GM19035 (cell line): ENCODE measurements around the gene PTPN18.
"Not testable (repeated sequence)": the region's sequence is repeated elsewhere in the genome, so short reads cannot be mapped to it uniquely, and the experiment has no call there.

ENCODE experiments used
- ATAC-seq: cut with Tn5 transposase; IDR thresholded peaks from one replicate; pipeline ENCODE4 v1.9.1; 2021; ENCODE audit not compliant: unreplicated experiment

The PTPN18 gene

DNA sequence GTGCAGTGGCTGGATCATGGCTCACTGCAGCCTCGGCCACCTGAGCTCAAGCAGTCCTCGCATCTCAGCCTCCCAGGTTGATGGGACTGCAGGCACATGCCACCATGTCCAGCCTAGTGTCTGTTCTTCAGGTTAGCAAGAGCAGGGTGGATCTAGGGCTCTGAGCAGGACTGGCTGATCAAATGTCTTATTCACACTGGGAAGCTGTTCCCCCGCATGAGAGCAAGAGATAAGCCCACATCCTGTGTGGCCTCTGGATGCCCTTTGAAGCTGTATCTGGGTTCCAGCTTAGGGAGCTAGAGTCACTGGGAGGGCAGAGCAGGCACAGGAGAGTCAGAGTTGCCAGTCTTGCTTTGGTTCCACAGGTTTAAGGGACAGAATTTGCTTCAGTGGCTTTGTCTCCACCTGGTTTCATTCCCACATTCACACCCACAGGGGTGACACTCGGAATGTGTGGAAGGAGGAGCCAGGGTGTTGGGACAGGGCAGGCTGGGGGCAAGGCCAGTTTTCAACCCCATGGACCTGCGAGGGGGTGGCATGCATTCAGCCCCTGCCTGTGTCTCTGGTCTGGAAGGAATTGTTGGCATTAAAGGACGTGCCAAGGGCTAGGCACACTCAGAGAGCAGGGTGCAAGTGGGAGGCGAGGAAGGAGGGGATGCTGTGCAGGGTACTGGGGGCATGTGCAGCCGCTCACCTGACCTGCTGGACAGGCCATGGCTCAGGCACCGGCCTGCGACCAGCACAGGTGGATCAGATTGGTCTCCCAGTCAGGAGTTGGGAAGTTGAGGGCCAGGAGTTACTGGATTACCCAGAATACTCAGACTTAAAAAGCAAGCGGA, 24.5 kb downstream of the PTPN18 start:
- ATAC-seq = no peak

DNA sequence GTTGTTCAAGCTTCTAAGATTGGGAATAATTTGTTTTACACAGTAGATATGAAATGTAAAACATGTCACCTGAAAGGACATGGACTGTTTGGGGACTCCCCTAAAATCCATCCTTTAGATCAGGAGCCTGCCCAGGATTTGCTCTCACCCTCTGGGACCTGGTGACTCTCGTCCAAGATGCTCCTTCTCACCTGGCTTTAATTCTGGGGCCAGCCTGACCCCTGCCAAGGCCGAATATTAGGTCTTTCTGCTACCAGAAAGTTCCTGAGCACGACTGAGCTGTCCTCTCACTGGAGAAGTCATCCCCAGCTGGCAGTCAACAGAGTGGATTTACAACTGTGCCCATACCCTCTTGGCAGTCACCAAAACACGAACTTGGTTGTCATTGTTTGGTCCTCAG, 25.3 kb downstream of the PTPN18 start:
- ATAC-seq = no peak

DNA sequence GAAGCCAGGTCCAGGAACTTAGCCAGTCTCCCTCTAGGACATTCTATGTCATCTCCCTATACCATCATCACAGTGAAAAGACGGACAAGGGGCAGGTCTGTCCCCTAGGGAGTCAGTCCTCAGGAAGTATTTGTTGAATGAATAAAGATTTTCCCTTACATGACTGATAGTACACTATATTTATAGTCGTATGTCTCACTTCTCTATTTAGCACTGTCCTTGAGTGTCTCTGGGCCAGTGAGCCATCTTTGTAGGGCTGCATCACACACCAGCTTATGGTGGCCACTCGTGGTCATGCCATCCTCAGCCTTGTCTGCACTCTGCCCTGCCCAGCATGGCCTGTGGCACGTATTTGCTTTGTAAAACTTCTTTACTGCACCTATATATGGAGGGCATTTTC, 25.8 kb downstream of the PTPN18 start:
- ATAC-seq = no peak

DNA sequence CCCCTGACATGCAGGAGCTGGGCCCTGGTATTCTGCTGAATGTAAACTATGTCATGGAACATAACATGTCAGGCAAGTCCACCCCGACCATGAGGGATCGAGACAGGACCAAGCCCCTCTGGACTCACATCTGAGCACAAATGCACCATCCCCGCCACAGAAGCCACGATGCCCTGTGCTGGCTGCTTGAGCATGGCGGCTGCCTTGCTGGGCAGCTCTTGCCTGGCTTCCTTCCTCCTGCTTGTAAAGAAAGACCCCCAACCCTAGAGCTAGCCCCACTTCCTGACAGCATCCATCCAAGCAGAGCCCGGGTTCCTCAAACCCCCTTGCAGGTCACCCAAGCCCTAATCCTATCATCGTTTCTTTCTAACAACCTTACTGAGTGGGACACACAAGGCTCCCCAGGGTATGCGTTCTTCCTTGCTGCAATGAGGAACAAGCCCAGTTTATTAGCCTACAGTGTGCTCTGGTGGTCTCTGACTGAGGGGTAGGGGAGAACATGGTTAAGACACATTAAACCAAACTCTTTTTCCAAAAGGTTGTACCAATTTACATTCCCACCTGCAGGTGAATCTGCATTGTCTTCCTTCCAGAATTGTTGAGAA, 26.6 kb downstream of the PTPN18 start:
- ATAC-seq = no peak

DNA sequence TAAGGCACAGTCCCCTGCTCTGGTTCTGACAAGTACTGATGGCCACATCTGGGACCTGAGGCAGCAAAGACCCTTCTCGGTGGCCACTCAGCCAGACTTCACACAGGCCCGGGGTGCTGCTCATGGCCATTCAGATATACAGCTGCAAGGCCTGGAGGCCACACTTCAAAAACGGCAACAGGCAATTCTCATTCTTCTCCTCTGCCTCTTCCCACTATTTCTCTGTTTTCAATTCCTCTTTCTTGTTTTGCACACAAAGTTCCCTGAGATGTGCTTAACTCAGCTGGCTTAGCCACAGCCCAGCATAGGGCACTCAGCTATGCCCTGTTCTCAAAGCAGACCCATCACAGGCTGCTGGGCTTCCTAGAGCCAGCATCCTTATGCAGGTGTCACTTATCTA, 29.9 kb downstream of the PTPN18 start:
- ATAC-seq = no peak

DNA sequence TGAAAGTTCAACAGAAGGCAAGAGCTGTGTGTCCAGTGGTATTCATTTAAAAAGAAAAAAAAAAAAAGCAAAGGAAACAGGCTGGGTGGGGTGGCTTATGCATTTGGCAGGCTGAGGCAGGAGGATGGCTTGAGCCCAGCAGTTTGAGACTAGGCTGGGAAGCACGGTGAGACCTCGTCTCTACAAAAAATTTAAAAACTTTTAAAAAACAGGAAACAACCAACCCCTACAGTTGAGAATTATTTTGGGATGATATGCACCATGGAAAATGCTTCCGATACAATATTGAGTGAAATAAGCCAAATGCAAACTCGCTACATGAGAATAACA, 31.2 kb downstream of the PTPN18 start:
- ATAC-seq = no peak

DNA sequence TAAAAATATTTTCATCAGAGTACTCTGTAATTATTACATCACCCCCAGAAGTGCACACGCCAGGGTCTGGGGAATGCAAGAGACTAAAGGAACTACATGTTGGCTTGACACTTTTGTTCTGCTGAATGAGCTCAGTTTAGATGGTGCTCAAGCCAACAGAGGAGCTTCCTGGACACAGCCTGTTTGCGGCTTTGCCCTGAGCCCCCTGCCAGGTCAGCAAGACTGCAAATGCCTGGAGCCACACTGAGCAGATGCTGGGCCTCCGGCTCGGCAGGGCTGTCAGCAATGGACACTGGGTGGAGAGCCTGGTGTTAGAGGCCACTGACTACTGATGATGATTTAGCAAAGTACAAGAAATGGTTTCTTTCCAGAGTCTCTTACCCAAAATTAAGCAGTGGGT, 31.9 kb downstream of the PTPN18 start:
- no peak for ATAC-seq

DNA sequence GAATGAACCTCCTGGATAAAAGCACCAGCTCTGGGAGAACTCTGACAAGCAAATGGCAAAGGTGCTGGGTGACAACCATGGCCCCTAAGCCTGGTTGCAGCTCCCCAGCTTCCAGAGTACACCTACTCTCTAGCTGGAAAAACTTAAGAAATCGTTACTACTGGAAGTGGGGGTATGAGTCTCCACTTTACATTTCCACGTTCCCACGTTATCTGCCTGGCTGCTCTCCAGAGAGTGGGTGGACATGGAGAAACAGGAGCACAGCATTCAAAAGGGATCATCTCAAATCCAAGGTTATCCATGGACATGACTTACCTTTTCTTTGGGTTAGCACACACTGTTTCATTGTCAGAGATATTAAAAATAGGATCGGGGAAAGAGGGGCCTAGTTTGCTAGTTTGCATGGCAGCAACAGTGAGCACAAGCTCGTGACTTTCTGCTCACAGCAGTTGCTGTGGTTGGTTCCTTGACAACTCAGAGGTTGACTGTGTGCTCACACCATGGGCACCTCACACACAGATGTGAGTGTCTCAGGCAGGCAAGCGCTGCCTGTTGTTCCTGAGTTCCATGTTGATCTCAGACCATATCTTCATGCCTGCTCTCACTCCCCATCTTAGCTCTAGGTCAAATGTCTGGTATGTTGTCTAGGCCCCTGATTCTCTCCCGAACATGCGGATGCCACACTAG, 32.5 kb downstream of the PTPN18 start:
- no peak for ATAC-seq

DNA sequence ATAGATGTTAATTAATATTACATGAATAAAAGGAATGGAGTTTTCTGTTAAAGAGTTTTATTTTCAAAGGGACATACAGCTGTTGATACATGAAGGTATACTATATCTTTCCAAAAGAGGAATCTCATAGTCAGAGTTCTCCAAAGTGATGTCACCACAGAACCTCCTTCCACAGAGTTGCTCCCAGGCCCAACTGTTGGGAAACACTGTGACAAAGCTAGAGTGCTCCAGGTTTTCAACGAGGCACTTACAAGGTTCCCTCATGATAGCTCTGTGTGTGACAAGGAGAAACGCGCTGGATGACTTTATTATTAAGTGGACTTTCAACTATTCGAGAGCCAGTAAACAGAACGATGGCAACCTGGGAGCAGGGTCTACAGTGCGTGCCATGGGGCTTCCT, 33.5 kb downstream of the PTPN18 start:
- ATAC-seq = no peak

DNA sequence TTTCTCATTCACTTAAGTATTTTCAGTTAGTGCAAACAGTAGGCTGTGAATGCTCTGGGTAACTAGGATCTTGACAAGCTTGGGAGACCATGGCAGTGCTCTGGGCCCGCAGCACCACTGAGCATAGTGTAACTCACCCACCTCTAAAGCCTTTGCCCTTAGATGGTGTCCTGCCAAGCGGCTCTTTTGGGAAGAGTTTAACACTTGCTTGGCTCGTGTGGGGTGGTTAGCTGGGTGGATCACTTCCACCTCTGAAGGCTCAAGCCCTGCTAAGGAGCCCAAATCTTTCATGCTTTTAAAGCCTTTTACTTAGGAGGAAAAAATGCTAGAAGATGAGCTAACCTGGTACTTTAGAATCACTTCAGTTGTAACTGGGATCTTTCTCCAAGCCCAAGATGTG, 33.9 kb downstream of the PTPN18 start:
- no peak for ATAC-seq

DNA sequence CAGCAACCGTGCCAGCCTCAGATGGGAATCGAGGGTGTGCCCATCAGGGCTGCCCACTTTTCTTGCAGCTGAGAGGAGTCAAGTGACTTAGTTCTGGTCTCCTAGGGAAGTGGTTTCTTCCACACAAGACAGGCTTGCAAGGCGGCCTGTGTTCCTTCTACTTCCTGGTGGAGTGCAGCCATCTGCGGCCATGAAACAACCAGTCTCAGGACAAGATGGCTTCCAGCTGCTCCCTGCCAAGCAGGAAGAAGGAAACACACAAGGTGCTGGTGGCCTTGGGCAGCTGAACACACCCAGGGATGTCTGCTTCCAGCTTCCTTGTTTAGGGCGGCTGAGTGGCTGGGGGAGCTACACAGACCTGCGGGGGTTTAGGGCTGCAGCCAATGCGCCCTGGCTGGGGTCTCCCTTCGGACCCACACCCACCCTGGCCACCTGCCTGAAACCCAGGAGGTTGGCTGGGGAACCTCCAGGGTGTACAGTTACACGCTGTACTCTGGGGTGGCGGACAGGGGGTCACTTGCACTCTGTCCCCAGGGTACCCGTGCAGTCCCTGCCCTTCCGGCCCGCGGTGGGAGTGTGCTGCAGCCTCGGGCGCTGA, 34.7 kb downstream of the PTPN18 start:
- peak; percentile 36 for ATAC-seq

DNA sequence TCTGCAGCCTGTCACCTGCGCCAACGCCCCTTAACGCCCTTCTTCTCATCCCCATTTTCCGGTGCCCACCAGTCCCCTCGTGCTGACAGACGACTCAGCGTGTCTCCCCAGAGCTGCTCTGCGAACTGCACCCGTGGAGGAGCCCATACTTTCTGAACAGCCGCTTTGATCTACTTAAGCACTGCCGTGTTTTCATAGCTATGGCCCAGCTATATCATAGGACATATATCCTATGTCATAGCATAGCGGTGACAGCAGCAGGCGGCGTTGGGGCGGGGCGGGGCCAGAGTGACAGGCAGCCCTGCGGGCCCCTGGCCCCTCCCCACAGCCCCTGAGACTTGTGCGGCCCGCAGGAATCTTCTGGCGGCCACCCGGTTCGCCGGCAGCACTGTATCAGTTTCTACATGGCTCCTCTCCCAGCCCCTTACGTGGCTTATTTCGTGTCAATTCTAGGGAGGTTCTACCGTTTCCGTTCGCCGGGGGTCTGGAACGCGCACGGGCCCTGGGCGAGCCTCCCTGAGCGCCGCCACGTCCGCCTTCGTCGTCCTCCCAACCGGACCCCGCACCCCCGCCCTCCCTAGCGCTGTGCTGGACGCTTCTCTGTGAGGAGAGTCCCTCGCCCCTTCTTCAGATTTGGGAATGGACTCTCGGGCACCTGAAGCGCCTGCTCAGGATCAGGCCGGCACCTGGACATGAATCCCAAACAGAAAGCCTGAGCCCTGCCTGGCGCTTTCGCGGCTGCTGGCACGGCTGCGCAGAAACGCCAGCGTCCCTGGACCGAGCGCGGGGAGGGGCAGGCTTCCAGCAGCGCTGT, 35.4 kb downstream of the PTPN18 start:
- peak; percentile 93 for ATAC-seq

DNA sequence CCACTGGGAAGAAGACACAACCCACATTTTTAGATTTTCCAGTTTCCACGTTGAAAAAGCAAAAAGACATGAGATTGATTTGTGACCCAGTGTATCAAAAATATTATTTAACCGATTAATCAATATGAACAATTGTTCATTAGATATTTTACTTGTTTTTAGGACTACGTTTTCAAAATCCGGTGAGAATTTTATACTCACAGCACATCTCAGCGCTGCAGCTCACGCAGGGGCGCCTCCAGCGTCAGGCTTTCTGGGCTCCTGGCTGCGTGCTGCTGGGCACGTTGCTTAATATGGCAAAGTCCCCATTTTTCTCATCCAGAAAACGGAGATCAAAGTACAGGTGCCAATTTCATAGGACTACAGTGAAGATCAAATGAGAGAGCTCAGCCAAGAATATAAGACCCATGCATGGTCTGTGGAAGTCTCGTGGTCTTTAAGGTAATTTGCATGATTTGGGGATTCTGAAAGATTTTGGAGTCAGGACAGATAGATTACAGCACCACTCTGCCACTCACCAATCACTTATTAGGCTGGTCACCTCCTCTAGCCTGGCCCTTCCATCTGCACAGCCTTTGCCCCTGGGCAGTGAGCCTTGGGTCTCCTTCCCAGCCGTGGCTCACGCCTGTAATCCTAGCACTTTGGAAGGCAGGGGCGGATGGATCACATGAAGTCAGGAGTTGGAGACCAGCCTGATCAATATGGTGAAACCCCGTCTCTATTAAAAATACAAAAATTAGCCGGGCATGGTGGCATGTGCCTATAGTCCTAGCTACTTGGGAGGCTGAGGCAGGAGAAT, 36.2 kb downstream of the PTPN18 start:
- no peak for ATAC-seq

DNA sequence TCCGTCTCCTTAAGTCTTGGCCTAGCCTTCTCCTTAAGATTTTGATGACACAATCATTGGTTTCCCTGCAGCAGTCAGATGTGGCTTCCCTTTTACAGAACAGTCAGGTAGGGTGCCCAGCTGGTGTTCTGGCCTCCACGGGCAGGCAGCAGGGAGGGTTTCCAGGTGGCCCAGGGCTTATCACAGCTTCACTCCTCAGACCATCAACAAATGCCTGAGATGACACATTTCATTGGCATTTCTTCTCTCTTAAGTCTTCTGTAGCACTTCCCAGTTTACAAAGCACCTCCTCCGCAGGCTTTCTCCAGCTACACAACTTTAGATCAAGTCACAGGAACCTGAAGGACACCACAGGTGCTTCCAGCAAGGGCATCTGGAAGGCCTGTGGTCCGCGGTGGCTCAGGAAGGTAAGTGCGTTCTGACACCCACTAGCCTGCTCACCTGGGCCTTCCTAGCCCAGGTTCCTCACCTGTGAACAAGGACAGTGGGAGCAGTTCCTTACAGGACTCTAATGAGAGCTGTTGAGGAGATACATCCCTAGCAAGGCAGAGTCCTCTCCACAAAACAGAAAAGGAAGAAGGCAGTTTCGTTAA, 37.6 kb downstream of the PTPN18 start:
- ATAC-seq = no peak

DNA sequence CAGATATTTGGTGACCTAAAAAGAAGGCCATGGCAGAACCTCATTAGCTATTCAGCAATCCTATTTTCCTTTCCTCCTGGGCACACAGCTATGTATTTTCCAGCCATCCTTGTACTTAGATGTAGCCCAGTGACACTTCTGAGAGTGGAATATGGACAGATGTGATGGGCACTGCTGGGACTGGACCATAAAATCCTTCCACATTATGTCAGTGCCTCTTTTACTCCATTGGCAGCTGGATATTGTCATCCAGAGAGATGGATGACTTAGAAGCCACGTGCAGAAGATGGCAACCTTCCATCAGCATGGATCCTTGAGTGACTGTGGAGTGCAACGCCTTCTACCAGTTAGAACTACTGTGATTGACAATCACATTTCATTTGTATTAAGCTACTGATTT, 50.4 kb downstream of the PTPN18 start:
- ATAC-seq = not testable (repeated sequence)

DNA sequence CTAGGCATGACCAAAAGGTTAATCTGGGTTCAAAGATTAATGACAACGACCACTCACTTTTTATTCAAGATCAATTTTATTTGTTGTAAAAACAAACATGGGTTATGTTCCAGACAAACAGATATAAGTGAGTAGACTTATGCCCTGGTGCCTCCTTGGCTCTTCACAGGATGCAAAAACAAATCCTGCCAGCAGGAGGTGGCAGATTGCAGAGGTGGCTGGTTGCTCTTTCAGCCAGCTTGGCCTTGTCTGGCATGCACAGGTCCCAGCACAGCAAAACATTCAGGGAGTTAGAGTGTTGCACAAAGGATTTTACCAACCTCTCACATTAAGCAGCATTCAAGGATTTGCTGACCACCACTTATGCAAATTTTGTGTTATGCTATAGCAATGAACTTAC, 60.8 kb downstream of the PTPN18 start:
- ATAC-seq = not testable (repeated sequence)

DNA sequence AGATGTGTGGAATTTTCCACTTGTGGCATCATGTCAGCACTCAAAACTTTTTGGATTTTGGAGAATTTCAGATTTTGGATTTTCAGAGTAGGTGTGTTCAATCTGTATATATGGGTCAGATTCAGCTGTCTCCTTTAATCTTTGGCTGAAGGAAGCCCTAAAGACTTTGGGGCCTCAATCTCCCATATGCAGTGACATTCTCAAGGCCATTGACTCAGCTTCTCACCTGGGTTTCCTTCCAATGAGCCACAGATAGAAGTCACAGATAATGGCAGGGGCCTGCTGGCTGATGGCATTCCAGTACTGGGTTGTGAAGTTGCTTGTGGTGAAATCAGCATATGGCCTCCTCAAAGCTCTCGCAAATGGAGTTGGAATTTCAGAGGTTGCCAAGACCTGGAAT, 63.0 kb downstream of the PTPN18 start:
- ATAC-seq = not testable (repeated sequence)
